Measurements from ENCODE around the gene SLC17A3.

The SLC17A3 gene

GRCh38 chr6:25834950-25835349 lies 39.1 kb downstream of the SLC17A3 start:
- no peak for DNase-seq

- DNase-seq, result no peak
These were observed 40.9 kb downstream of the SLC17A3 start for GRCh38 chr6:25833136-25833535.

GRCh38 chr6:25832670-25833069 lies 41.4 kb downstream of the SLC17A3 start:
- no peak for DNase-seq

GRCh38 chr6:25832307-25832662 lies 41.8 kb downstream of the SLC17A3 start:
- no peak for DNase-seq

- DNase-seq, result no peak
These were observed 42.3 kb downstream of the SLC17A3 start, which contains the start of gene SLC17A1 for GRCh38 chr6:25831532-25832306. TSS of gene SLC17A1 (minus strand) at chr6:25832052. CDS start at chr6:25830557, 1,495 bp downstream.

GRCh38 chr6:25830458-25830857 lies 43.6 kb downstream of the SLC17A3 start:
- DNase-seq, result no peak

GRCh38 chr6:25829375-25829774 lies 44.7 kb downstream of the SLC17A3 start:
- no peak for DNase-seq

DNA sequence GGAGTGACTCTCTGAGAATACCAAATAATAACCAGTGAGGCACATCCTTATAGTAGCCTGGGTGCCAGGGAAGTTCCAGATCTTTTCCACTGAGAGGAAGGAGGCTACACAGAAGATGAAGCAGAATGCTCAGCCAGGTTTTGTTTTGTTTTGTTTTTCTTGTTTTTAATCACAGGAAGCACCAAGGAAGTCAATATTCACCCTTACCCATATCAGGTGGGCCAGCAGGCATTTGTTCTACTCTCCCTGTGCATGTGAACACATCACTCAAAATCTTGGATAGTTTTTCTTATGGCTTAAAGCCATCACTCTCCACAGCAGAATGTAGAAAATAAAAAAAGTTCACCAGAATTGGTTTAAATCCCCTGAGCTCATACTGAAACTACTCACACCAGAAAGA lies 52.7 kb downstream of the SLC17A3 start:
- DNase-seq, result no peak

GRCh38 chr6:25816252-25816651 lies 57.8 kb downstream of the SLC17A3 start:
- no peak for DNase-seq

DNA sequence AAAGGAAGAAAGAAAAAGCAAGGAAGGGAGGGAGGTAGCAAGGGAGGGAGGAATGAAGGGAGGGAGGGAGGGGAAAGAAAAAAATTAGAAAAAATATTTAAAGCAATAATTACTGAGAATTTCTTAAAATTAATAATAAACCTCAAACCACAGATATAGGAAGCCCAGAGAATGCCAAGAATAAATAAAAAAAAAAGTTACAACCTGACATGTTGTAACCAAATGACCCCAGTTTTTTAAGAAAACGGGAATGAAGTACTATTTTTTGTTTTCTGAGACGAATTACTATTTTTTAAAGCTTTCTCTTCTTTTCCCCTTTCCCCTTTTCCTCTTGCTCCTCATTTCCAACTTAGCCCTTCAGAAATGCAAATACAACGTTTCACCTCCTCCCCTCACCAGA lies 58.8 kb downstream of the SLC17A3 start:
- DNase-seq, result no peak

- DNase-seq, result no peak
These were observed 69.2 kb downstream of the SLC17A3 start for GRCh38 chr6:25804804-25805203.

DNA sequence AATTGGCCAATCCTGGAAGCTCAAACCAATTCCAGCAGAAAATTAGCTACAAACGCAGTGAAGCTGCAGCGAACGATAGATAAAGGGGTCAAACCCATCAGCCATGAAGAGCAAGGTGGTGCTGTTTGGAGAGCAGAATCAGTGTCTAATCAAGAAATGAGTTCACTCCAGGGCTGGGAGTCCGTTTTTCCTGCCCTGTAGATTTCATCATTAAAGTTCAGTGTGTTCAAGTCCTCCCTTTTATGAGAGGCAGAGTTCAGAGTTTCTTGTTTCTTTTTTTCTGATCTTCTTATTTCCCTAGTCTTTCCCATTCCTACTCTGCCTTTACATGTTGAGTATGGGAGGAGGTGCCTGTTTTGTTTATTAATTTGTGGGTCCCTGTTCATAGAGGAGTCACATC lies 72.6 kb downstream of the SLC17A3 start:
- no peak for DNase-seq
